HEK293T (cell line): ENCODE results near the gene TFB1M.

Source experiments
- BHLHE40 ChIP-seq: fragments of 450-650 bp; IDR thresholded peaks from 2 replicates; pipeline ENCODE4 v1.6.1; 2016; ENCODE audit warnings: mild to moderate bottlenecking, moderate library complexity, borderline replicate concordance
- FOXM1 ChIP-seq: fragments of 450-650 bp; IDR thresholded peaks from 2 replicates; pipeline ENCODE4 v1.6.1; 2017; ENCODE audit warnings: mild to moderate bottlenecking, borderline replicate concordance

DNA sequence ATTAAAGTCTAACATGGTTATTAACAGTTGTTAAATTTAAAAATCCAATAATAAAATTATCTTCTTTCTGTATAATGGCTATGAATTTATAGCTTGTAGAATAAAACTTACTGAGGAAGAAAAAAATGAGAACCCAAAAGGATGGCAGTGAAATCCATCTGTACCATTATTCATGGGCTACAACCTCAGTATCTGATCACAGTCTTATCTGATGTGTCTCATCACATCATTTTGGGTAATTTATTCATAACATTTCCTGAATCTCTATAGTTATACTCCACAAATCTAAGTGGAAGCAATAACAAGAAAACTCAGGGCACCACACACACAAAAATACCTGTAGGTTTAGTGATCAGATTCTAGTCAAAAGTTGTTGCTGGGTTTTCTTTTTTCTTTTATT, 43.1 kb downstream of the TFB1M start:
- no peak for TF ChIP-seq BHLHE40
- no peak for TF ChIP-seq FOXM1
